ENCODE data around the gene SPTY2D1. TPM values are rescaled to one million over a fixed set of nuclear protein-coding genes. Genes with fewer than 3 reads are reported as not detected.
A peak's percentile ranks its signal among the peaks of the same experiment; 100 is the strongest.

Gene SPTY2D1
- total RNA-seq, 1 donor from 2014 or later, result 19.5 TPM

- peak overlapping the region; percentile 95 for H3K4me3 Mint-ChIP-seq (ENCODE audit: unreplicated experiment)
- H3K9me3 Mint-ChIP-seq (ENCODE audit: unreplicated experiment), result no peaks in the 10 kb centered on the region
- no peak for DNase-seq (ENCODE audit: extremely low spot score, unreplicated experiment)
- TF ChIP-seq, protein P1, sequence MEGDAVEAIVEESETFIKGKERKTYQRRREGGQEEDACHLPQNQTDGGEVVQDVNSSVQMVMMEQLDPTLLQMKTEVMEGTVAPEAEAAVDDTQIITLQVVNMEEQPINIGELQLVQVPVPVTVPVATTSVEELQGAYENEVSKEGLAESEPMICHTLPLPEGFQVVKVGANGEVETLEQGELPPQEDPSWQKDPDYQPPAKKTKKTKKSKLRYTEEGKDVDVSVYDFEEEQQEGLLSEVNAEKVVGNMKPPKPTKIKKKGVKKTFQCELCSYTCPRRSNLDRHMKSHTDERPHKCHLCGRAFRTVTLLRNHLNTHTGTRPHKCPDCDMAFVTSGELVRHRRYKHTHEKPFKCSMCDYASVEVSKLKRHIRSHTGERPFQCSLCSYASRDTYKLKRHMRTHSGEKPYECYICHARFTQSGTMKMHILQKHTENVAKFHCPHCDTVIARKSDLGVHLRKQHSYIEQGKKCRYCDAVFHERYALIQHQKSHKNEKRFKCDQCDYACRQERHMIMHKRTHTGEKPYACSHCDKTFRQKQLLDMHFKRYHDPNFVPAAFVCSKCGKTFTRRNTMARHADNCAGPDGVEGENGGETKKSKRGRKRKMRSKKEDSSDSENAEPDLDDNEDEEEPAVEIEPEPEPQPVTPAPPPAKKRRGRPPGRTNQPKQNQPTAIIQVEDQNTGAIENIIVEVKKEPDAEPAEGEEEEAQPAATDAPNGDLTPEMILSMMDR (IDR thresholded peaks at IDR 0.05), result no peak
- H3K27ac Mint-ChIP-seq (ENCODE audit: unreplicated experiment), result no peak overlapping the region
- H3K36me3 Mint-ChIP-seq (ENCODE audit: unreplicated experiment), result no peaks in the 10 kb centered on the region
- H3K27me3 Mint-ChIP-seq (ENCODE audit: unreplicated experiment), result peaks cover 9% of the 10 kb centered on the region
- H3K4me1 Mint-ChIP-seq (ENCODE audit: unreplicated experiment), result peaks cover 18% of the 10 kb centered on the region
These were observed 1.3 kb downstream of the SPTY2D1 start for GRCh38 chr11:18632841-18633240.

DNA sequence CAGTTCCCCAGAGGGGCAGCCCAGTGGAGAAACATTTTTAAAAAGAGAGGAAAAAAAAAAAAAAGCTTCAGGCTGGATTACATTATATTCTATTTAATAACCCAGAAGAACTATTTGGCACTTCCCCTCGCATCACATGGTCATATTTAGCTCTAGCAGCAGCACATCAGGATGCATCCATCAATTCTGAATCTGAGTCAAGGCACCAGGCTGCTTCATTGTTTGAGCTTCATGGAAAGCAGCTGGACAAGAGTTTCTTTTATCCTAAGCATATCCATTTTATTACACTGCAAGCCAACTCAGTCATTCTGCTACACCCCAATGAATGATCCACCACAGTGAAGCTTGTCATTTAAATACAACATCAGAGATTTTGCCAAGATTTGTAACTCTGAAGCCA is 10.0 kb downstream of the SPTY2D1 start:
- no peaks in the 10 kb centered on the region for H3K4me1 Mint-ChIP-seq (ENCODE audit: unreplicated experiment)
- H3K9me3 Mint-ChIP-seq (ENCODE audit: unreplicated experiment), result no peaks in the 10 kb centered on the region
- no peak overlapping the region for H3K4me3 Mint-ChIP-seq (ENCODE audit: unreplicated experiment)
- no peaks in the 10 kb centered on the region for H3K27me3 Mint-ChIP-seq (ENCODE audit: unreplicated experiment)
- TF ChIP-seq, protein P1 (IDR thresholded peaks at IDR 0.05), result no peak
- H3K36me3 Mint-ChIP-seq (ENCODE audit: unreplicated experiment), result no peaks in the 10 kb centered on the region
- no peak for DNase-seq (ENCODE audit: extremely low spot score, unreplicated experiment)
- no peak overlapping the region for H3K27ac Mint-ChIP-seq (ENCODE audit: unreplicated experiment)

DNA sequence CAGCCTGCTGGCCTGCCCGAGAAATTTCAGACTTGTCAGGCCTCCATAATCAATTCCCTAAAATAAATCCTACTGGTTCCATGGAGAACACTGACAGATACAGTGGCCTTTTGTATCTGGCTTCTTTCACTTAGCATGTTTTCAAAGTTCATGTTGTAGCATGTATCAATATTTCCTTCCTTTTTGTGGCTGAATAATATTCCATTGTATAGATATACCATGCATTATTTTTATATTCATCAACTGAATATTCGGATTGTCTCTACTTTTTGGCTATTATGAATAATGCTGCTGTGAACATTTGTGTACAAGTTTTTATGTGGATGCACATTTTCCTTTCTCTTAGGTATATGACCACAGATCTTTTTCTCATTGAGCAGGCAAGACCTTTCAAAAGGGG is 10.4 kb downstream of the SPTY2D1 start:
- DNase-seq (ENCODE audit: extremely low spot score, unreplicated experiment), result no peak
- Mint-ChIP-seq H3K27me3 (ENCODE audit: unreplicated experiment) (no peaks in the 10 kb centered on the region), H3K4me3 (ENCODE audit: unreplicated experiment) (no peak overlapping the region), H3K9me3 (ENCODE audit: unreplicated experiment) (no peaks in the 10 kb centered on the region), H3K36me3 (ENCODE audit: unreplicated experiment) (no peaks in the 10 kb centered on the region), H3K27ac (ENCODE audit: unreplicated experiment) (no peak overlapping the region), H3K4me1 (ENCODE audit: unreplicated experiment) (peaks cover 4% of the 10 kb centered on the region)
- TF ChIP-seq, protein P1 (IDR thresholded peaks at IDR 0.05), result no peak

GRCh38 chr11:18618342-18619025 is 15.7 kb downstream of the SPTY2D1 start:
- H3K4me1 Mint-ChIP-seq (ENCODE audit: unreplicated experiment), result peaks cover 20% of the 10 kb centered on the region
- H3K9me3 Mint-ChIP-seq (ENCODE audit: unreplicated experiment), result no peaks in the 10 kb centered on the region
- H3K4me3 Mint-ChIP-seq (ENCODE audit: unreplicated experiment), result no peak overlapping the region
- DNase-seq (ENCODE audit: extremely low spot score, unreplicated experiment), result no peak
- H3K36me3 Mint-ChIP-seq (ENCODE audit: unreplicated experiment), result peaks cover 22% of the 10 kb centered on the region
- H3K27me3 Mint-ChIP-seq (ENCODE audit: unreplicated experiment), result no peaks in the 10 kb centered on the region
- peak overlapping the region; percentile 79 for H3K27ac Mint-ChIP-seq (ENCODE audit: unreplicated experiment)
- TF ChIP-seq, protein P1 (IDR thresholded peaks at IDR 0.05), result no peak

- no peak overlapping the region for H3K4me3 Mint-ChIP-seq (ENCODE audit: unreplicated experiment)
- TF ChIP-seq, protein P1 (IDR thresholded peaks at IDR 0.05), result no peak
These were observed 16.3 kb downstream of the SPTY2D1 start for GRCh38 chr11:18617688-18618341.

More at GRCh38 chr11:18617688-18618341, 16.3 kb downstream of the SPTY2D1 start:
- H3K27me3 Mint-ChIP-seq (ENCODE audit: unreplicated experiment), result no peaks in the 10 kb centered on the region
- no peaks in the 10 kb centered on the region for H3K9me3 Mint-ChIP-seq (ENCODE audit: unreplicated experiment)
- H3K36me3 Mint-ChIP-seq (ENCODE audit: unreplicated experiment), result peaks cover 28% of the 10 kb centered on the region
- peak overlapping the region; percentile 79 for H3K27ac Mint-ChIP-seq (ENCODE audit: unreplicated experiment)
- H3K4me1 Mint-ChIP-seq (ENCODE audit: unreplicated experiment), result peaks cover 20% of the 10 kb centered on the region
- no peak for DNase-seq (ENCODE audit: extremely low spot score, unreplicated experiment)
